NCI-H1694 treated with DMSO at 0.1 percent for 48 hours (cell line): ENCODE measurements around the gene CDC14A.
"Not testable (repeated sequence)": the region's sequence is repeated elsewhere in the genome, so short reads cannot be mapped to it uniquely, and the experiment has no call there.

Experiments
- DNase-seq: peaks from one replicate; lab custom pipeline; 2025; lab: John Stamatoyannopoulos, UW

Gene CDC14A

DNA sequence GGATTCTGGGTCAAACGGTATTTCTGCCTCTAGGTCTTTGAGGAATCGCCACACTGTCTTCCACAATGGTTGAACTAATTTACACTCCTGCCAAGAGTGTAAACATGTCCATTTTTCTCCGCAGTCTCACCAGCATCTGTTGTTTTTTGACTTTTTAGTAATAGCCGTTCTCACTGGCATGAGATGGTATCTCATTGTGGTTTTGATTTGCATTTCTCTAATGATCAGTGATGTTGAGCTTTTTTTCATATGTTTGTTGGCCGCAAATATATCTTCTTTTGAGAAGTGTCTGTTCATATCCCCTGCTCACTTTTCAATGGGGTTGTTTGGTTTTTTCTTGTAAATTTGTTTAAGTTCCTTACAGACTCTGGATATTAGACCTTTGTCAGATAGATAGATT is 53.6 kb downstream of the CDC14A start:
- not testable (repeated sequence) for DNase-seq

DNA sequence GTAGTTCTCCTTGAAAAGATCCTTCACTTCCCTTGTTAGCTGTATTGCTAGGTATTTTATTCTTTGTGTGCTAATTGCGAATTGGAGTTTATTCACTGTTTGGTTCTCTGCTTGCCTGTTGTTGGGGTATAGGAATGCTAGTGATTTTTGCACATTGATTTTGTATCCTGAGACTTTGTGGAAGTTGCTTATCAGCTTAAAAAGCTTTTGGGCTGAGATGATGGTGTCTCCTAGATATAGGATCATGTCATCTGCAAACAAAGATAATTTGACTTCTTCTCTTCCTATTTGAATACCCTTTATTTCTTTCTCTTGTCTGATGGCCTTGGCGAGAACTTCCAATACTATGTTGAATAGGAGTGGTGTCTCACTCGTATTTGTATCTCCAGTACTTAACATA is 55.1 kb downstream of the CDC14A start:
- DNase-seq: not testable (repeated sequence)

DNA sequence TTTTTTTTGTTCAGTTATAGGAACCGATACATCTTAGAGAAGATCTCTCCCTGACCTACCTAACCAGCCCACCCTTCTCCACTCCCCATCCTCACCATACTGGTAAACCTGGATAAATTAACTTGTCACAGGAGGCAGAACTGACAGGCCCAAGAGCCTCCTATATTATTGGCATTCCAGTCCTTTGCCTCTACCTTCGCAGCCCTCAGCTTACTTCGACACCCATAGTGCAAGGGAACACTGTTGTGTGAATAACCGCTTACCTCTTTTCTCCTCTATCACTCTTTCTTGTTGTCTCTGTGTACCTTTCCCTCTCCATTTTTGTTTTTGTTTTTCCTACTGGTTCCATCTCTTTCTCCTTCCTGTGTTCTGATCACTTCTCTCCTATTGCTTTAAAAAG is 58.7 kb downstream of the CDC14A start:
- no peak for DNase-seq

DNA sequence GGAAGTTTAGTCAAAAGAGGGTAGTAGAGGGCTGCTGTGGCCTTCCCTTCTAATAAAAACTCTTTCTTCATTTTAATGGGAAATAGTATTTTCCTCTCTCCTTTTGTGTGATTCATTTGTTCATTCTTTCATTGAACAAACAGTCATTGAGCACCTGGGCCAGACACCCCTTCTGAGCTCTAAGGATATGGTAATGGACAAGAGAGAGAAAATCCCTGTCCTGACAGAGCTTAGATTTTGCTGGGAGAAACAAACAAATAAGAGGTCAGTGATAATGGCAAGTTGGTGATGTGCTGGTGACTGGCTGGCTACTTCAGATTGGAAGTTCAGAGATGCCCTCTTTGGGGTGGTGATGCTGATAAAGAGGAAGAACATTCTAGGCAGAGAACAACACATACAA is 59.3 kb downstream of the CDC14A start:
- no peak for DNase-seq

DNA sequence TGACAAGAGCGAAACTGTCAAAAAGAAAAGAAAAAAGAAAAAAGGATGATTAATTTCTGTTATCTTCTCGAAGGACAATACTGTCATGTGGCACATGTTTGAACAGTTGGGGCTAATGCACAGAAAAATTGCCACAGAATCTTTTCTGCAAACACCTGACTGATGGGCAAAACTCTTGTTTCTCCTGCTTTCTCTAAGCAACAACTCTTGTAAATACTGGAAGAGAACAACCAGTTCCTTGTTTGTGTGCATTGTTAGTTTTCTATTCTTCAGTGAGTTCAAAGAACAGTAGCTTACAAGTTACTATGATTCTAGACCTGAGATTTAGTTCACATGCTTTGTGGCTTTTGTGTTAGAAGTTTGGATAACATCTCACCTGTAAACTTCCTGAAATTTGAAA is 60.7 kb downstream of the CDC14A start:
- no peak for DNase-seq

DNA sequence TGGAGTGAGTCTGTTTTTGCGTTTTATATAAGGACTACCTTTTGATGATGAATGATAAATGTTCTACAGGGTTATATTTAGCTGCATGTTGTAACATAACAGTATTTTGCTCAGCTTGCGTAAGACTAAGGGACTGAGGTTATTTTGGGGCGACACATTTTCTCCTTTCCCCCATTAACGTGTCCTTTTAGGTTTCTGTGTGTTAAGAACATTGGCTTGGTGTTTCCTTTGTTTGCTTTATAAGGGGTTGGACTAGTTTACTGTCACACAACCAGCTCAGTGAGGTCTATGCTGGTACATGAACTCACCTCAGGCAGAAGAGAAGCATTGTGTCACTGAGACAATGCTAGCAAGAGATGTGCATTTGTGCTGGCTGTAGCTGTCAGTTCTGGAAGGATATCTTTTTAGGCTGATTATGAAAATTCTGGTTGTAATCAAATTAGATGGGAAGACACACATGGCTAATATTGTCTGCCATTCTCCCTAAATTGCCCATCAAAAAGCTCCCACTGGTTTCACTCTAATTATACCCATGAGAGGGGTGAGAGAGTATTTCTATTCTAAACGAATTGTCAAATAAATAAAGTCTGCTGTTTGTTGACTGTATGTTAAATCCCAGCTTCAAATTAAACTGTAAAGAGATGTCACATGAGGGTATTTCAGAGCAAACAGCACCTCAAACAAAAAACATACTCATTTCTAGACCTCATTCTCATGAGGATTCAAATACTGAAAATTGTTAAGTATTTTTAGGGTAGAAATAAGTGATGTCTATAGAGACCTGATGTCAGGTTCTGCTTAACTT is 62.6 kb downstream of the CDC14A start:
- DNase-seq: no peak

DNA sequence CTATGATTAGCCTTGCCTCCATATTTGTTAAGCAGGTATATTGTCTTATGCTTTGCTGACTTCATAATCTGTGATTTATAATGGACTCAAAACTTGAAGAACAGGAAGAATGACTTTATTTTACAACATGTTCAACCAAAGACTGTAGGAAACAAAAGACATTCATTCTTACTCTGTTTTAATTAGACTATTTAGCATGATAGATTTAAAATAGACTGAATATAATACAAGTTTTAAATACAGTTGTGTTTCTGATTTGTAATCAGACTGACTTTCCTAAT is 63.1 kb downstream of the CDC14A start:
- DNase-seq: no peak

DNA sequence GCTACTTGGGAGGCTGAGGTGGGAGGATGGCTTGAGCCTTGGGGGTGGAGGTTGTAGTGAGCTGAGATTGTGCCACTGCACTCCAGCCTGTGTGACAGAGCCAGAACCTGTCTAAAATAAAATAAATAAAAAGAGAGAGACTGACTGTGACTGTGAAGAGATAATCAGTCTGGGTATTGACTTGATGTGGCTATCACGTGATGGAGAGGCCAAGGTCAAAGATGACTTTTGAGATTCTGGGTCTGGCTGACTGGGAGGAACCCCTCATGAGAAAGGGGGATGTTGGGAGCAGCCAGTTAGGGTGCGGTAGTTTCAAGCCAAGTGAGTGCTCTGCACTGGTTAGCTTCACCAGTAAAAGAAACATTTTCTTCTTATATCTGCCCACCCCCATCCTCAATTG is 66.8 kb downstream of the CDC14A start:
- DNase-seq: no peak

DNA sequence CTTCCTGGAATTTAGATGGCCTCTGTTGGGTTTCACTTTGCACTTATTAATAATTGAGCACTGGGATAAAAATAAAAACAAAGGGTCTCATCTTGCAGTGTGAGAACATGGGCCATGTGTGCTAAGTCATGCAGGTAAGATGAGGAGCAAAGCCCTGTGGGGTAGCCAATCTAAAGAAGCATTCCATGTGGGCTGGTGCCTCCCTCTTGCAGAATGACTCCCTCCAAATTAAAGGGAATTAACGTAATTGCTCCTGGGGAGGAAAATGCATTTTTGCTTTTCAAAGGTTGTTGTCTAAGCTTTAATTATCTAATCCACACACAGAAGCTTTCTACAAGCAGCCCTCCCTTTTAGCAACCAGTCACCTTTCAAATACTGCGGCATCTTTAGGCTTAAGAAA is 69.8 kb downstream of the CDC14A start:
- DNase-seq: no peak

DNA sequence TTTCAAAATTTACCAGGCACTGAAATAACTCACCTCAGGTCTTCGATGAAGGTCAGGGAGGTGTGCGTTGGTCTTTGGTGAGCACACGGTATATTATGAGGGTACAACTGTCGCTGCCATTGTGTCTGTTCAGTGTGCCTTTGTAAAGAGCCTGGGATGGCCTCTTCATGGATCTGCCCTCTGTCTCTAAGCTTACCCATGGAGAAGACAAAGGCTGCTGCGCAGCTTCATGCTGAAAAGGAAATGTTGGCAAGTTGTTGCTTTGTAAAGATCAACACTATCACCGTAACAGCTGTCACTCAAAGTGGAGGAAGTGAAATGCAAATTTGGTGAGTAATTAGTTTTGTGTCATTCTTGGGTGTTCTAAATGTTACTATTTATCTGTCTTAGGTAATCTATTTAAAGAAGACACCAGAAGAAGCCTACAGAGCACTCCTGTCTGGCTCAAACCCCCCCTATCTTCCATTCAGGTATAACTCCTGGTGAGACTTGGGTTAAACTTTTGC is 71.6 kb downstream of the CDC14A start:
- DNase-seq: no peak

DNA sequence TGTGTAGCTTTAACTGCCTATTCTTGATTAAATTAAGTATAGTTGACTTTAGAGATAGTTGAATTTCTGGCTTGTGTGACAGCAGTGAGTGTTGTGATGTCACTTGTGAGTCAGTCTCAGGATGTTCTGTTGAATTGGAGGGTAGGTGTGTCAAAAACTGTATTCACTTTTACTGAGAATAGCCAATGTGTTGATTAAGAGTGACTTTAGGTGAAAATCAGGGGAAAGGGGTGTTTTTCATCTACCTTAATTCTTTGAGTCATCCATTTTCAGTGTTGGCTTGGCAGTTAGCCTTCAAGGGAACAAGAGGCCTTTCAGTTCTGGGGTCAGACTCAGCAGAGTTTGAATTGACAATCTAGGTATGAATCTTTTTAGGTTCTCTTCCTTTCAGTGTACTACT is 75.9 kb downstream of the CDC14A start:
- no peak for DNase-seq

DNA sequence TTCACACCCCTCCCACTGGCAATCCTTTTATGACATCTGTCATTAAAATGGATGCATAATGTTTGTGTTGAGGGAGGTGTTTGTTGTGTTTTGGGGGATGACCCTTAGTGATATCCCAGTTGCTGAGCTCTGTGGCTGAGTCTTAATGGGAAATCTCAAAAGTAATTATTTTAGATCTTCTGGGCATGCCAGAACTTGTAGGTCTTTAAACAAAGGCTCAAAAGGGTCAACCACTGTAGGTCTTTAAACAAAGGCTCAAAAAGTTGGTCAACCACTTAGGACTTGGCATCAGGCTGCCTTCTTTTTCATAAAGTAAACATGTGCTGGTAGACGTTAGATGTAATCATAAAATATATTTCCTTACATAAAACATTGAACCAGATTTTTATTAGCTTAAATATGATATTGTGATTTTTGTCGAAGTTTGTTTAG is 78.0 kb downstream of the CDC14A start:
- DNase-seq: no peak

DNA sequence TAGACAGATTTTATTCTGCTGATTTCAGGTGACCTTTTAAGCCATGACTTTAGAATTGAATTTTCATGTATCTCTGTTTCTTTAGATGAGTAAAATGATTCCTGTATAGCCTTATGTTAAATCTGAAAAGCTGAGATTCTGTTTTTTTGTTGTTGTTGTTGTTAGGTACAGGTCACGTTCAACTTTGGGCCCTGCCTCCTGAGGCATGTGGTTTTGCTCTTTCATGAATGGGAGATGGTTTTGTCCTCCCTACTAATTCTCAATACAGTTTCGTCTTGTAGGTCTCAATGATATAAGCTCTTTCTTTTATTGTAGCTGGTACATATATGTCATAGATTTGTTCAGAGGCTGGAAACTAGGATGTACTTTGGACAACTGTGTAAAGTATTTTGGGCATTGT is 79.6 kb downstream of the CDC14A start:
- no peak for DNase-seq

DNA sequence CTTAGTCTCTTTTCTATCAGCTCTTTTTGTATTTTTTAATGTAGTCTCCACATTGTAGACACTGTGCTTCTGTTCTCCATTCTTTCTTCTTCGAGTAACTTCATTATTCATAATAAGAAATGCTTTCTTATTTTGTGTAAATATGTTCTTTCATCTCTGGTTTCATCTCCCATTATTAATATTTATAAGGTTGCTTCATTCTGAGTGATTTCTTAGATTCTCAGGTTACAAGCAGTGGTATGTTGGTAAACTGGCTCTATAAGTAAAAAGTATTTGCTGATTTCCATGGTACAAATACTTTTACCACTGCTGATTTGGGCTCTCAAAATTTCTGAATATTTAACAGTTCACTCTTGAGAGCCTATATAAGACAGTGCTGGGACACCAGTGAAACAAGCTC is 81.3 kb downstream of the CDC14A start:
- no peak for DNase-seq

DNA sequence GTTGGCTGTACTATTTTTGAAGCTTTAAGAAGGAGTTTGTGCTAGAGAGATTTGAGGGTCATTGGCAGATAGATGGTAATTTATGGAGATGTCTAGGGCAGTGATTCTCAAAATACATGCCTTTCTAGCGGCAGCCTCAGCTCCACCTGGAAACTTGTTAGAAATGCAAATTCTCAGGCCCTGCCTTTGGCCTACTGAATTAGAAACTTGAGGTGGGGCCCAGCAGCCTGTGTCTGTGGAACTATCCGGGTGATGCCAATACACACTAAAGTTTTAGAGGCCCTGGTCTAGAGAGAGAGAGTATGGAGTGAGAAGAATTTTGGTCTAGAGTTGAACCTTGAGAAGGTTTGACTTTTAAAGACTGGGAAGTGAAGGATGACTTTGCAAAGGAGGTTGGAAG is 82.5 kb downstream of the CDC14A start:
- no peak for DNase-seq

DNA sequence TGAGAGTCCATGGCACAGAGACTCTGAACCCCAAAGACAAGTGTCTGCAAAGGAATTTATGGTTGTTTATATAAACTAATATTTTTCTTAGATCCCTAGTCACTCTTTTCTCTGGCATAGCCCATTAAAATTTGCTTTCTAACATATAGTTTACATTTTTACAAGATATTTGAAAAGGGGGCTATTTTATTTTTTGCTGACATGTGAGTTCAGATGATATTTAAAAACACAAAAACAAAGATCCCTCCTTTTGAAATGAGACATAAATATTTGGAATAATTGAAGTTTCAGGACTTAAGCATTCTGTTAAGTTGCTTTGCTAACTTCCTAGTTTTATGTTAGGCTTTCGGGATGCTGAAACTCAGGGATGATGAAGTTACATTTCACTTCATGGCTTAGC is 86.1 kb downstream of the CDC14A start:
- no peak for DNase-seq

DNA sequence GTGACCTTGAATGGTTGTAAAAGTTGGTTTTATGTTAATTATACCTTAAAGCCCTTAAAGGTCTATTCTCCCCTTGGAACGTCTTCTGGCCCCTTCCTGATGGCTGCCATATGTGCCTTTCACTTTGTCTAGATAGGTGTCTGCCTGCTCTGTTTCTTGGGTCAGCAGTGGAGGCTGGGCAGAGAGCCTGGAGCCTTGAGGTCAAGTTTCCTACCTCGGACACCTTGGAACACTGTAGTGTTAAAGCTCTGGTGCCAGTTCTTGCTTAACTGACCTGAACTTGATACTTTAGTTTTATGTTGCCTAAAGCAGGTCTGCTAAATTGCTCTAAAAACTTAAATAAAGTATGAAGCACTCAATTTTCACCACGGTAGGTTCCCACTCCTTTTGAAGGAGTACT is 86.5 kb downstream of the CDC14A start:
- DNase-seq: no peak

DNA sequence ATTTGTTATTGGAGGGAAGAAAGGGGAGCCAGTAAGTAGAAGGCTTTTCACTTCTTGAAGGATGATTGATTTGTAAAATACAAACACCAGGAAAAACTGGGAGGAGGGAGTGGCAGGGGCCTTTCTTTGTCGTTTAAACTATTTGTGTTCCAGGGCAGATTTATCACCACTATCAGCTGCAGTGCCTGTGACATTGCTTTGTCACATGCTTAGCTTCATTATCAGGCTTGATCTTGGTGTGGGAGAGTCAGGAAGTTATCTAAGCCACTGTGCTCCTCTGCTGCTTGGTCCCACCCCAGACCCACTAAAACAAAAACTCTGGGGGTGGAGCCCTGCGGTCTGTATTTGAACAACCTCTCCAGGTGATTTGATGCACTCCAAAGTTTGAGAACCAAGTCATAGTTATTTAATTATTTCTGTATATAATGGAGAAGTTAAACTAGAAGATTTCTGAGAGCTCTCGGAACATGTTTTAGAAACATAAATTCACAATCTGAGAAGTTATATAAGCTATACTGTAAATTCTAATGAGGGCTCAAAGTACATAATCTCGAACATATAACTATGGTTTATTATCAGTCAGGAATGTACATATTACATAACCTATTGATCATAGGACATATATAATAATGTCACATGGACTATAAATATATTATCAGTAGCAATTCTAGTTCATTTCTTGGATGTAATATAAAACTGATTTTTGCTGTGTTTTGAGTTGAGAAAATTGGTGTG is 87.9 kb downstream of the CDC14A start:
- no peak for DNase-seq

DNA sequence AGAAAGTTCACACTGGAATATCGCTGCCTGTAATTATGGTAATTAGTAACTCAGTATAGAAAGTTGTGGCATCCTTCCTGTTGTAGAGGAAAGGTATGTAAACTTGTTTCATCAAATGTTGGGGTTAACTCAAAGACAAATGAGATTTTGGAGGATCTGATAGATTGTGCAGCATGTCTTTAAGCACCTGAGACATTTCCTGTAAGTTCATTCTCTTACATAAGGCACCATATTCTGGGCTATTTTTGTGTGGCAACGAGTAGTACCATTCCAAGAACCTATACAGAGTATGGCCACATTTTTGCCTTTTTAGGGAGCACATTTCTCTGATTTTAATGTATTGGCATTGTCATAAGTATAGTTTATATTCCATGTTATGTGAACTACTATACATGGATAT is 88.8 kb downstream of the CDC14A start:
- DNase-seq: no peak

DNA sequence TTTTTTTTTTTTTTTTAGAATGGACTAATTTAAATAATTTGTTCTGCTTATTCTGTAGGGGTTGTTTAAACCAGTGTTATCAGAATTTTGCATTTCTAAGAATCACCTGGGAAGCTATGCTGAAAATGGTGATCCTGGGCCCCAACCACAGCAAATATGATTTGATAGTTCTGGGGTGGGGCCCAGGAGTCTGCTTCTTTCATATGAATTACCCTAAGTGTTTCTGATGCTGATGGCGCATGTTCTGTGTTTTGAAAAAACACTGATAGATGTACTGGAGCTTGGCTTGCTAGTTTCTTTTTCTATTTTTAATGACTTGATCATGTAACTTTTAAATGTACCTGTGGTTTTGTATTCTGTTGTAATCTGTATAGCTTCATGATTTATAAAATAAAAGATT is 89.3 kb downstream of the CDC14A start:
- DNase-seq: no peak

DNA sequence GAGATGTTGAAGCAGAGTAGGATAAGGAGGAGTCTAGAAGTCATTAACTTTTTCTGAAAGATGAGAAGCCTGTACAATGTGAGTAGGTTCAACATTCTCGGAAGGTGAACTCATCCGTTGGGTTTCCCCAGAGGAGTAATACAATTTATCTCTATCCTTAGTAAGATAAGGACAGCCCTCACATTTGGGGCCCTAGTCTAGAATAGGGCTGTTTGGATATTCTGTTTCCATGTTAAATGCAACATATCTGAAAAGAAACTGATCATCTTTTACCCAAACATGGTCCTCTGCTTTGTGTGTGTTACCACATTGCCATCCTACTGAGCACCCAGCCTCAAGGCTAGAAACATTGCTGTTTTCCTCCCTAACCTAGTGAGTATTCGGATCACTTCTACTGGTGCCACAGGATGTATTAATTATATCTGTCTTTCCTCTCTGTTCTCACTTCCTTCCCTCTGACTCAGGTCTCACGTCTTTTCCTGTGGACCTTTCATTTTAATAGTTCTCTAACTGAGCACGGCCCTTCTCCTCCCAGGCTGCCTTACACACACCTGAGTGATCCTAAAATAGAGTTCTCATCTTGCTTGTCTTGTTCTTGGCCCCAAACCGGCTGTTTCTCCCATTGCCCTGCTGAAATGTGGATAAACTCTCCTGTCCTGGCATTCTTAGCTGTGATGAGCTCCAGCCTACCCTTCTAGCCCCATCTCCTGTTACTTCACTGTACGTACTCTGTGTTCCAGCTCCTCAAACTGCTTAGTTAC is 91.7 kb downstream of the CDC14A start:
- no peak for DNase-seq

DNA sequence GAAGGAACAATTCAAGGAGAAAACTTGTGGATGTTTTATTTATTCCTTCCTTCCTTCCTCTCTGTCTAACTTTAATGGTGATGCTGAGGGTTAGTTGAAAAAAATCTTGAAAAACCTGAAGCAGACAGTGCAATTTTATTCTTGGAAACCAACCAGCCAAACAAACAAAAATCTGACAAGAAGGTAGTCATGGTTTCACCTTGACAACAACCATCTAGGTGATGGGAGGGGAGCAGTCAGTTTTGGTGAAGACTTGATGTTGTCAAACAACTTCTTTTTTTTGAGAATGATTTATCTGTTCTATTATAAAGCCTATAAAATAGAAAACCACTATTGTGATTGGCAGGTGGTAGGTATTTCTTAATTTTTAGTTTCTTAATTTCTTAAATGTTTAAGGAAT is 93.3 kb downstream of the CDC14A start:
- no peak for DNase-seq

DNA sequence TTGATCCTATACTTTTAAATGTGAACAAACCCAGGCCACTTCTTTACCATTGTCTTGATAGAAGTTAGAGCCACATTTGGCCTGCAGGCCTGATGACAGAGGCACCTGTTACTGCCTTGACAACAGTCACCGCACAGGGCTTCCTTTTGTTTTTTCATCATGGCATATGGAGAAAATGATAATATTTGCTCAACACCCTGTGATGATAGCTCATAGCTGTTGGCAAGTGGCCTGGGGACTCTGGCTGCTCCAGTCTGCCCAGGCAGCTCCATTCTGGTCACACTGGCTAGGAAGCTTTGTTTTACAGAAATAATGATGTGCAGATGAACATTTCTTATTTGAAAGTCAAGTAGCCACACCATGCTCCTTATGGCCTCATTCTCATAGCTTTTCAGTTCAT is 96.1 kb downstream of the CDC14A start:
- peak; percentile 10 for DNase-seq
